OCI-LY1 (cell line): ENCODE measurements around the gene NARF.
"Not testable (repeated sequence)": the region's sequence is repeated elsewhere in the genome, so short reads cannot be mapped to it uniquely, and the experiment has no call there.

Experiments used
- H2AFZ ChIP-seq: fragments of 200-600 bp; sonication (generic), shearing (Covaris generic); 2 replicates; pipeline ENCODE4 v1.6.0; 2014; ENCODE audit warnings: antibody characterized with exemption, mild to moderate bottlenecking, low read length
- H3F3A ChIP-seq: fragments of 200-600 bp; sonication (generic), shearing (Covaris generic); 2 replicates; pipeline ENCODE4 v1.6.0; 2014; ENCODE audit warnings: mild to moderate bottlenecking, antibody characterized with exemption, low read length, moderate library complexity; ENCODE audit not compliant: insufficient read depth
- H3K27ac ChIP-seq: fragments of 200-600 bp; sonication (generic); 2 replicates; pipeline ENCODE4 v1.5.1; 2014; ENCODE audit warnings: low read length, mixed run types, mild to moderate bottlenecking, low read depth; ENCODE audit not compliant: poor library complexity, severe bottlenecking
- H3K27me3 ChIP-seq: fragments of 200-600 bp; sonication (generic); 2 replicates; pipeline ENCODE4 v1.6.0; 2014; ENCODE audit warnings: antibody characterized with exemption, mild to moderate bottlenecking, low read length, moderate library complexity; ENCODE audit not compliant: insufficient read depth
- H3K36me3 ChIP-seq: fragments of 200-600 bp; sonication (generic); 2 replicates; pipeline ENCODE4 v1.6.1; 2014; ENCODE audit warnings: mild to moderate bottlenecking, antibody characterized with exemption, low read length, moderate library complexity, mixed read lengths; ENCODE audit not compliant: insufficient read depth
- H3K4me1 ChIP-seq: fragments of 200-600 bp; sonication (generic); 2 replicates; pipeline ENCODE4 v1.5.1; 2014; ENCODE audit warnings: mild to moderate bottlenecking, low read length, moderate library complexity; ENCODE audit not compliant: insufficient read depth, severe bottlenecking
- H3K4me2 ChIP-seq: fragments of 200-600 bp; sonication (generic), shearing (Covaris generic); 2 replicates; pipeline ENCODE4 v1.6.1; 2014; ENCODE audit warnings: low read length
- H3K4me3 ChIP-seq: fragments of 200-600 bp; sonication (generic); 2 replicates; pipeline ENCODE4 v1.5.1; 2014; ENCODE audit warnings: low read length, low read depth, mild to moderate bottlenecking, mixed read lengths; ENCODE audit not compliant: poor library complexity, severe bottlenecking
- H3K79me2 ChIP-seq: fragments of 200-600 bp; shearing (Covaris generic); 2 replicates; pipeline ENCODE4 v1.6.1; 2016; ENCODE audit warnings: mixed run types, low read length, mixed read lengths; ENCODE audit not compliant: insufficient read depth
- H3K9ac ChIP-seq: fragments of 200-600 bp; sonication (generic), shearing (Covaris generic); 2 replicates; pipeline ENCODE4 v1.6.1; 2014; ENCODE audit warnings: mild to moderate bottlenecking, low read length, mixed read lengths
- H3K9me2 ChIP-seq: fragments of 200-600 bp; sonication (generic), shearing (Covaris generic); 2 replicates; pipeline ENCODE4 v1.6.1; 2014; ENCODE audit warnings: low read depth, mild to moderate bottlenecking, low read length, mixed read lengths
- H3K9me3 ChIP-seq: fragments of 200-600 bp; shearing (Covaris generic); 2 replicates; pipeline ENCODE4 v1.6.1; 2014; ENCODE audit warnings: low read length, mixed read lengths
- H4K20me1 ChIP-seq: fragments of 200-600 bp; sonication (generic), shearing (Covaris generic); 2 replicates; pipeline ENCODE4 v1.6.0; 2016; ENCODE audit warnings: mild to moderate bottlenecking, low read length; ENCODE audit not compliant: insufficient read depth
- EZH2 ChIP-seq: fragments of 200-600 bp; sonication (generic), shearing (Covaris generic); IDR thresholded peaks from 2 replicates; pipeline ENCODE4 v1.8.0; 2017; ENCODE audit warnings: borderline replicate concordance, mixed run types, mild to moderate bottlenecking, antibody characterized with exemption, low read length, moderate library complexity, mixed read lengths
- TF ChIP-seq, protein P1 (sequence below): fragments of 200-600 bp; sonication (generic), shearing (Covaris generic); IDR thresholded peaks from 2 replicates; pipeline ENCODE4 v1.5.1; 2017; ENCODE audit warnings: mild to moderate bottlenecking, antibody characterized with exemption, low read length, moderate library complexity, mixed read lengths

Gene NARF

GRCh38 chr17:82503094-82503727 lies 44.7 kb downstream of the NARF start:
- Histone ChIP-seq H3F3A (no peaks in the 10 kb centered on the region), H4K20me1 (no peaks in the 10 kb centered on the region), H3K79me2 (no peaks in the 10 kb centered on the region), H3K36me3 (no peaks in the 10 kb centered on the region; the same call in 1 of the 2 replicates), H3K9ac (no peak overlapping the region), H3K27ac (peak overlapping the region; percentile 70), H3K4me3 (no peak overlapping the region), H2AFZ (no peak overlapping the region), H3K27me3 (no peaks in the 10 kb centered on the region), H3K9me2 (no peaks in the 10 kb centered on the region), H3K4me2 (no peak overlapping the region), H3K9me3 (0 out of 2 replicates have a peak, but pooled peaks cover 3% of the 10 kb centered on the region), H3K4me1 (peaks cover 26% of the 10 kb centered on the region)
- no peak for TF ChIP-seq EZH2
- TF ChIP-seq, protein P1, sequence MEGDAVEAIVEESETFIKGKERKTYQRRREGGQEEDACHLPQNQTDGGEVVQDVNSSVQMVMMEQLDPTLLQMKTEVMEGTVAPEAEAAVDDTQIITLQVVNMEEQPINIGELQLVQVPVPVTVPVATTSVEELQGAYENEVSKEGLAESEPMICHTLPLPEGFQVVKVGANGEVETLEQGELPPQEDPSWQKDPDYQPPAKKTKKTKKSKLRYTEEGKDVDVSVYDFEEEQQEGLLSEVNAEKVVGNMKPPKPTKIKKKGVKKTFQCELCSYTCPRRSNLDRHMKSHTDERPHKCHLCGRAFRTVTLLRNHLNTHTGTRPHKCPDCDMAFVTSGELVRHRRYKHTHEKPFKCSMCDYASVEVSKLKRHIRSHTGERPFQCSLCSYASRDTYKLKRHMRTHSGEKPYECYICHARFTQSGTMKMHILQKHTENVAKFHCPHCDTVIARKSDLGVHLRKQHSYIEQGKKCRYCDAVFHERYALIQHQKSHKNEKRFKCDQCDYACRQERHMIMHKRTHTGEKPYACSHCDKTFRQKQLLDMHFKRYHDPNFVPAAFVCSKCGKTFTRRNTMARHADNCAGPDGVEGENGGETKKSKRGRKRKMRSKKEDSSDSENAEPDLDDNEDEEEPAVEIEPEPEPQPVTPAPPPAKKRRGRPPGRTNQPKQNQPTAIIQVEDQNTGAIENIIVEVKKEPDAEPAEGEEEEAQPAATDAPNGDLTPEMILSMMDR: no peak

DNA sequence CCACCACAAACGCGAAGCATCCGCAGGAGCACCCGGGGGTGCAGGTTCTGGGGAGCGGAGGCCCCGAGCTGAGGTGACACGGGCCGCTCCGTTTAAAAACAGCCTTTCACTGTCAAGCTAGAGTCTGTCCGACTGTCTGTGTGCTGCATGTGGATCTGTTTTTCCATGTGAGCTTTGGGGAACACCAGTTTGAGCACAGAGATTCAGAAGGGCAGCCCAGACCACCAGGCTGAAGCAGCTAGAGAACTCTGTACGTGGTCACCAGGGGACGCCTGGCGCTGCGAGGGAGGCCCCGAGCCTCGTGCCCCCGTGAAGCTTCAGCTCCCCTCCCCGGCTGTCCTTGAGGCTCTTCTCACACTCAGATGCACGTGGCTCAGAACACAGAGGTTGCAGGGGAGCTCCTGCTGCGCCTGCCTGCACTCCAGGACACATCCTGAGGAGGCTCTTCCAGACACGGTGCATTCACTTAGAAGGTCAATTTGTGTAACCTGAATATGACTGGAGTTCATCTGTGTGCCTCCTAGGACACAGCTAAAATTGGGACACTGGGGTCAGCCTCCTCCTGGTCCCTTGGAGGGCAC lies 45.3 kb downstream of the NARF start:
- Histone ChIP-seq H3K27me3 (no peaks in the 10 kb centered on the region), H3K4me2 (no peak overlapping the region), H3K9ac (no peak overlapping the region), H3K36me3 (no peaks in the 10 kb centered on the region; the same call in 1 of the 2 replicates), H3K9me2 (no peaks in the 10 kb centered on the region), H3K79me2 (no peaks in the 10 kb centered on the region), H3K9me3 (0 out of 2 replicates have a peak, but pooled peaks cover 3% of the 10 kb centered on the region), H3K27ac (peak overlapping the region; percentile 12), H2AFZ (no peak overlapping the region), H3K4me3 (no peak overlapping the region), H3K4me1 (peaks cover 25% of the 10 kb centered on the region), H4K20me1 (no peaks in the 10 kb centered on the region), H3F3A (no peaks in the 10 kb centered on the region)
- no peak for TF ChIP-seq EZH2
- TF ChIP-seq, protein P1: no peak

DNA sequence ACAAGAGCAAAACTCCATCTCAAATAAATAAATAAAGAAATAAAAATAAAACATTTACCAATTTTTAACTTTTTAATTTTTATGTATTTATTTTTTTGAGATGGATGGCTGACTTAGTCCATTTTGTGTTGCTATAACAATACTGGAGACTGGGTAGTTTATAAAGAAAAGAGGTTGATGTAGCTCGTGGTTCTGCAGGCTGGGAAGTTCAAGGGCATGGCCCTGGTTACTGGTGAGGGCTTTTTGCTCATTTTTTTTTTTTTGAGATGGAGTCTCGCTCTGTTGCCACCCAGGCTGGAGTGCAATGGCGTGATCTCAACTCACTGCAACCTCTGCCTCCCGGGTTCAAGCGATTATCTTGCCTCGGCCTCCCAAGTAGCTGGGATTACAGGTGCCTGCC lies 46.8 kb downstream of the NARF start:
- TF ChIP-seq EZH2: no peak
- TF ChIP-seq, protein P1: no peak
- H3K79me2 ChIP-seq: no peaks in the 10 kb centered on the region
- H3K9me3 ChIP-seq: 0 out of 2 replicates have a peak, but pooled peaks cover 3% of the 10 kb centered on the region

GRCh38 chr17:82506402-82506801 lies 47.9 kb downstream of the NARF start:
- not testable (repeated sequence) for H4K20me1 ChIP-seq, H3K4me3 ChIP-seq, H3K27me3 ChIP-seq, H2AFZ ChIP-seq, H3K36me3 ChIP-seq, H3K9me3 ChIP-seq, H3K9me2 ChIP-seq, H3F3A ChIP-seq, H3K79me2 ChIP-seq, H3K4me2 ChIP-seq, H3K9ac ChIP-seq
- H3K4me1 ChIP-seq: peaks cover 25% of the 10 kb centered on the region
- H3K27ac ChIP-seq: peak overlapping the region; percentile 91

More for the DNA sequence above, 46.8 kb downstream of the NARF start:
- Histone ChIP-seq H3K4me1 (peaks cover 25% of the 10 kb centered on the region), H4K20me1 (no peaks in the 10 kb centered on the region), H3K27ac (no peak overlapping the region), H3K4me2 (no peak overlapping the region), H3F3A (no peaks in the 10 kb centered on the region), H3K9me2 (no peaks in the 10 kb centered on the region), H3K36me3 (no peaks in the 10 kb centered on the region; the same call in 1 of the 2 replicates), H3K4me3 (no peak overlapping the region), H3K27me3 (no peaks in the 10 kb centered on the region), H2AFZ (no peak overlapping the region), H3K9ac (no peak overlapping the region)
